ENCODE results near the gene PPP1R3F.
A peak's percentile ranks its signal among the peaks of the same experiment; 100 is the strongest.
"Not testable (repeated sequence)": the region's sequence is repeated elsewhere in the genome, so short reads cannot be mapped to it uniquely, and the experiment has no call there.

PPP1R3F gene

GRCh38 chrX:49287665-49288064 lies 18.1 kb downstream of the PPP1R3F start:
- Histone ChIP-seq H3K36me3 (replicated peaks; ENCODE audit: low read depth, low read length) (no peaks in the 10 kb centered on the region), H3K4me2 (ENCODE audit: low read length) (no peak overlapping the region), H3K27ac (ENCODE audit: low read length) (no peak overlapping the region), H3K9ac (ENCODE audit: low read length) (no peak overlapping the region), H4K20me1 (ENCODE audit: insufficient read depth, low read length) (no peaks in the 10 kb centered on the region), H3K4me3 (ENCODE audit: low read length) (no peak overlapping the region), H3K9me3 (ENCODE audit: insufficient read depth, low read length) (no peaks in the 10 kb centered on the region), H3K4me1 (ENCODE audit: low read length) (no peaks in the 10 kb centered on the region), H2AFZ (ENCODE audit: low read depth, low read length) (no peak overlapping the region), H3K79me2 (ENCODE audit: low read length) (no peaks in the 10 kb centered on the region), H3K27me3 (ENCODE audit: low read depth, low read length) (no peaks in the 10 kb centered on the region)
- TF ChIP-seq, protein P1, sequence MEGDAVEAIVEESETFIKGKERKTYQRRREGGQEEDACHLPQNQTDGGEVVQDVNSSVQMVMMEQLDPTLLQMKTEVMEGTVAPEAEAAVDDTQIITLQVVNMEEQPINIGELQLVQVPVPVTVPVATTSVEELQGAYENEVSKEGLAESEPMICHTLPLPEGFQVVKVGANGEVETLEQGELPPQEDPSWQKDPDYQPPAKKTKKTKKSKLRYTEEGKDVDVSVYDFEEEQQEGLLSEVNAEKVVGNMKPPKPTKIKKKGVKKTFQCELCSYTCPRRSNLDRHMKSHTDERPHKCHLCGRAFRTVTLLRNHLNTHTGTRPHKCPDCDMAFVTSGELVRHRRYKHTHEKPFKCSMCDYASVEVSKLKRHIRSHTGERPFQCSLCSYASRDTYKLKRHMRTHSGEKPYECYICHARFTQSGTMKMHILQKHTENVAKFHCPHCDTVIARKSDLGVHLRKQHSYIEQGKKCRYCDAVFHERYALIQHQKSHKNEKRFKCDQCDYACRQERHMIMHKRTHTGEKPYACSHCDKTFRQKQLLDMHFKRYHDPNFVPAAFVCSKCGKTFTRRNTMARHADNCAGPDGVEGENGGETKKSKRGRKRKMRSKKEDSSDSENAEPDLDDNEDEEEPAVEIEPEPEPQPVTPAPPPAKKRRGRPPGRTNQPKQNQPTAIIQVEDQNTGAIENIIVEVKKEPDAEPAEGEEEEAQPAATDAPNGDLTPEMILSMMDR (IDR thresholded peaks at IDR 0.05; ENCODE audit: low read depth, low read length) = no peak
- TF ChIP-seq EZH2phosphoT487 (IDR thresholded peaks at IDR 0.05; ENCODE audit: low read depth) = no peak

DNA sequence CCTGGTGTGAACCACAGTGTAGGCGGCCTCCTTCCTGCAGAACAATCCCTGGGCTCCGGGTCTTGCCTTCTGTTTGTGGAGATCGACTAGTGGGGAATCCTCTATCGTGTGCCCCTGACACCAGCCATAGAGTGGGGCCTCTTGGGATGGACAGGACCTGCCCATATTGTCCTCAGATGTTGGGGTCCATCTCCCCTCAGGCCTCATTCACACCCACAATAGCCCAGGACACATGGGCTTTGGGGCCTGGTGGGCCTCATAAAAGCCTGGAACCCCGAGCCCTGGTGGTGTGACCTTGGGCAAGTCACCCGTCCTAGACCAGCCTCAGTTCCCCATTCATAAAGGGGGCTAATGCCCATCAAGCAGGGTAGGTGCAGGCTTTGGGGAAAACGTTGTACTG lies 20.6 kb downstream of the PPP1R3F start:
- Histone ChIP-seq H3K27me3 (ENCODE audit: low read depth, low read length) (no peaks in the 10 kb centered on the region), H4K20me1 (ENCODE audit: insufficient read depth, low read length) (no peaks in the 10 kb centered on the region), H3K36me3 (replicated peaks; ENCODE audit: low read depth, low read length) (no peaks in the 10 kb centered on the region), H3K79me2 (ENCODE audit: low read length) (no peaks in the 10 kb centered on the region), H3K4me3 (ENCODE audit: low read length) (no peak overlapping the region), H3K4me2 (ENCODE audit: low read length) (no peak overlapping the region), H3K9me3 (ENCODE audit: insufficient read depth, low read length) (no peaks in the 10 kb centered on the region), H2AFZ (ENCODE audit: low read depth, low read length) (no peak overlapping the region), H3K9ac (ENCODE audit: low read length) (no peak overlapping the region), H3K4me1 (ENCODE audit: low read length) (no peaks in the 10 kb centered on the region), H3K27ac (ENCODE audit: low read length) (no peak overlapping the region)
- TF ChIP-seq, protein P1 (IDR thresholded peaks at IDR 0.05; ENCODE audit: low read depth, low read length) = no peak
- TF ChIP-seq EZH2phosphoT487 (IDR thresholded peaks at IDR 0.05; ENCODE audit: low read depth) = no peak

DNA sequence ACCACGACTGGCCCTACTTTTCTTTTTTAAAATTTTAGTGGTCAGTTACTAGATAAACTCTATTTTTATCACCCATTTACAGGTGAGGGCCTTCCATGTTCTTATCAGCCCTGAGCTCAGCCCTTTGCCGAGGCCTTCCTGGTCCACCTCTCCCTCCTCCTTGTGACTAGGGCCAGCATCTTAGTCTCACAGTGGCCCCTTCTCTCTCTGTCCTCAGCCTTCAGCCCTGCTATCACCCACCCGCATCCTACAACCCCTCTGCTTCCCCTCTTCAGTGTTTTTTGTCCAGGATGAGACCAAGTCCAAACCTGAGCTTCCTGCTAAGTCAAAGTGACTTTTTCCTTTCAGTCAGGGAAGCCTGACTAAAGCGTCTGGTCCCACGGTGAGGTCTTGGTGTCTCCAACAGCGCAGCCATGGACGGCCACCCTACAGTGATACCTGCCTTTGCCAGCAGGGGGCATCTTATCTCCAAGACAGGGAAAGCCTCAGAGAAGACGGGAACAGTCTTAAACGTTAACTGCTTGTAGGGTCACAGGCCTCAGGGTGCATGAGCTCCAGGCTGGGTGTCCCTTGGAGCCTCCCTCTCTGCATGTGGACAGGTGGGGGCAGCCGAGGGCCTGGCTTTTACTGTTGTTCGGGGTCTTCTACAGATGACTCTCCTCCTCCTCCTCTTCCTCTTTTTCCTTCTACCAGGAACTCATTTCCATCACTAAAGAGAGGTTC lies 22.2 kb downstream of the PPP1R3F start:
- peak overlapping the region; percentile 78; the same call in 1 of the 2 replicates for H2AFZ ChIP-seq (ENCODE audit: low read depth, low read length)
- TF ChIP-seq, protein P1 (IDR thresholded peaks at IDR 0.05; ENCODE audit: low read depth, low read length) = peak; percentile 69
- no peak for TF ChIP-seq EZH2phosphoT487 (IDR thresholded peaks at IDR 0.05; ENCODE audit: low read depth)
- H3K27ac ChIP-seq (ENCODE audit: low read length) = no peak overlapping the region

DNA sequence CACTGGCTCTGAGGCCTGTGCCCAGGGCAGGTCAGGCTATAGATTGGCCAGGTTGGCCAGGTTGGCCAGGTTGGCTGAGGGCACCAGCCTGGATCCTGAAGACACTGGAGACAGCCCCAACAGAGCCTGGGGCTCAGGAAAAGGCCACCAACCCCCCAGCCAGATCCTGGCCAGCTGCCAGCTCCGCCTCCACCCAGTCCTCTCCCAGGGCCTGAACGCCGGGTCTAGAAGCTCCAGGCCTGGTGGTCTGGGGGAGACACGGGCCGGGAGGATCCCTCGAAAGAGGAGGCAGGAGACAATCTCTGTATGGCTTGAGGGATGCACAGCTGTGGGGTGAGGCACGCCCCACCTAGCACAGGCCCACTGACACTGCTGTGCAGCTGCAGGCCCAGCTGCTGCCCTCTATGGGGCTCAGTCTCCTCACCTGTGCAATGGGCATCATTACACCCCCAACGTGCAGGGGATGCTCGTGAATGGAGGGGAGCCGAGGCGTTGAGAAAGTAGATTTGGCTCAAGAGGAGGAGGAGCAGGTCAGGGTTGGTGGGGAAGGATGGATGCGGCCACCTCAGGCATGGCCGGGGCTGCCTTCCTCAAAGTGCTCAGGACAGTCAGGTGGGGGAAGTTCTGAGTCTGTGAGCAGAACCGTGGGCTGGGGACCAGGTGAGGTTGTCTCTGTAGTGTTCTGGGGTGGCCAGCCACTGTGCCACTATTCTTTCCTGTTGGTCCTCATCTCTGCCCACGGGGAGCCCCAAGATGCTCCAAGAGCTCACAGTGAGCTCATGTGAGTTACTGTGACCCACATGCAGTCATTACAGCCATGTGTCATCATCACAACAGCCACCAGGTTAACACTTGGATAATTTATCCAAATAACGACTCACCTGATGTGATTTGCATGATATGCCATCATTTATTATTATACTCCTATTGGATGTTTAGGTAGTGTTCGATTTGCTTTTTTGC lies 23.1 kb downstream of the PPP1R3F start:
- Histone ChIP-seq H3K9me3 (ENCODE audit: insufficient read depth, low read length) (no peaks in the 10 kb centered on the region), H3K79me2 (ENCODE audit: low read length) (no peaks in the 10 kb centered on the region), H4K20me1 (ENCODE audit: insufficient read depth, low read length) (no peaks in the 10 kb centered on the region), H3K9ac (ENCODE audit: low read length) (no peak overlapping the region), H3K4me3 (ENCODE audit: low read length) (no peak overlapping the region), H2AFZ (ENCODE audit: low read depth, low read length) (no peak overlapping the region), H3K4me1 (ENCODE audit: low read length) (no peaks in the 10 kb centered on the region), H3K4me2 (ENCODE audit: low read length) (peak overlapping the region; percentile 42), H3K36me3 (replicated peaks; ENCODE audit: low read depth, low read length) (no peaks in the 10 kb centered on the region), H3K27ac (ENCODE audit: low read length) (no peak overlapping the region), H3K27me3 (ENCODE audit: low read depth, low read length) (no peaks in the 10 kb centered on the region)
- TF ChIP-seq EZH2phosphoT487 (IDR thresholded peaks at IDR 0.05; ENCODE audit: low read depth) = no peak
- TF ChIP-seq, protein P1 (IDR thresholded peaks at IDR 0.05; ENCODE audit: low read depth, low read length) = no peak

More for the DNA sequence above, 22.2 kb downstream of the PPP1R3F start:
- Histone ChIP-seq H3K27me3 (ENCODE audit: low read depth, low read length) (no peaks in the 10 kb centered on the region), H3K4me3 (ENCODE audit: low read length) (peak overlapping the region; percentile 6; the same call in 1 of the 2 replicates), H3K9ac (ENCODE audit: low read length) (no peak overlapping the region), H3K4me1 (ENCODE audit: low read length) (no peaks in the 10 kb centered on the region), H4K20me1 (ENCODE audit: insufficient read depth, low read length) (no peaks in the 10 kb centered on the region), H3K9me3 (ENCODE audit: insufficient read depth, low read length) (no peaks in the 10 kb centered on the region), H3K36me3 (replicated peaks; ENCODE audit: low read depth, low read length) (no peaks in the 10 kb centered on the region), H3K79me2 (ENCODE audit: low read length) (no peaks in the 10 kb centered on the region), H3K4me2 (ENCODE audit: low read length) (peak overlapping the region; percentile 42)

DNA sequence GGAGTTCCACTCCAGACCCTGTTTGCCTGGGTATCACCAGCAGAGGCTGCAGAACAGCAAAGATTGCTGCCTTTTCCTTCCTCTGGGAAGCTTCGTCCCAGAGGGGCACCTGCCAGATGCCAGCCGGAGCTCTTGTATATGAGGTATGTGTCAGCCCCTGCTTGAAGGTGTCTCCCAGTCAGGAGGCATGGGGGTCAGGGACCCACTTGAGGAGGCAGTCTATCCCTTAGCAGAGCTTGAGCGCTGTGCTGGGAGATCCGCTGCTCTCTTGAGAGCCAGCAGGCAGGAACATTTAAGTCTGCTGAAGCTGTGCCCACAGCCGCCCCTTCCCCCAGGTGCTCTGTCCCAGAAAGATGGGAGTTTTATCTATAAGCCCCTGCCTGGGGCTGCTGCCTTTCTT lies 29.7 kb downstream of the PPP1R3F start:
- H3K9ac ChIP-seq (ENCODE audit: low read length); H3K27ac ChIP-seq (ENCODE audit: low read length); H3K9me3 ChIP-seq (ENCODE audit: insufficient read depth, low read length): not testable (repeated sequence)

More for the DNA sequence above, 29.7 kb downstream of the PPP1R3F start:
- H3K4me2 ChIP-seq (ENCODE audit: low read length); H4K20me1 ChIP-seq (ENCODE audit: insufficient read depth, low read length); H3K4me1 ChIP-seq (ENCODE audit: low read length); H3K4me3 ChIP-seq (ENCODE audit: low read length); H3K36me3 ChIP-seq (replicated peaks; ENCODE audit: low read depth, low read length); H3K79me2 ChIP-seq (ENCODE audit: low read length); H2AFZ ChIP-seq (ENCODE audit: low read depth, low read length); H3K27me3 ChIP-seq (ENCODE audit: low read depth, low read length): not testable (repeated sequence)
